Upper lobe of left lung (tissue), 4 donors: ENCODE results near the gene EIPR1.

Source experiments
- CTCF ChIP-seq, 6 experiments: fragments of 450-650 bp in 4 of 6; fragments of 200-600 bp in 2 of 6; sonication (generic) in 2 of 6; IDR thresholded peaks; one replicate each; pipeline ENCODE4 v1.5.1; 2016 to 2019; ENCODE audit warnings: antibody characterized with exemption in 6 of 6
- POLR2A ChIP-seq, 4 donors: fragments of 450-650 bp; IDR thresholded peaks; one replicate each; pipeline ENCODE4 v1.5.1; 2016 to 2017; ENCODE audit warnings: antibody characterized with exemption in 4 of 4, mild to moderate bottlenecking in 2 of 4

GRCh38 chr2:3341336-3341735 is 36.3 kb downstream of the EIPR1 start:
- TF ChIP-seq CTCF (IDR thresholded peaks at IDR 0.05) (no peak), POLR2A (IDR thresholded peaks at IDR 0.05) (no peak)
